Measurements from ENCODE around the gene EPHB6. TPM values are rescaled to one million over a fixed set of nuclear protein-coding genes. Genes with fewer than 3 reads are reported as not detected.
A peak's percentile ranks its signal among the peaks of the same experiment; 100 is the strongest.

EPHB6 gene
- total RNA-seq, 2 experiments from 2014 or later, result 9.0 to 10.0 TPM

- H3K36me3 Mint-ChIP-seq, result peaks cover 1% of the 10 kb centered on the region
- no peaks in the 10 kb centered on the region for H3K9me3 Mint-ChIP-seq
- peaks cover 3% of the 10 kb centered on the region for H3K4me1 Mint-ChIP-seq
- no peak for DNase-seq
- no peak overlapping the region for H3K27ac Mint-ChIP-seq
- H3K4me3 Mint-ChIP-seq, result no peak overlapping the region
- no peaks in the 10 kb centered on the region for H3K27me3 Mint-ChIP-seq
Observed at GRCh38 chr7:142866361-142867096, 11.7 kb downstream of the EPHB6 start.

- Mint-ChIP-seq H3K27me3 (no peaks in the 10 kb centered on the region), H3K36me3 (peaks cover 1% of the 10 kb centered on the region), H3K9me3 (no peaks in the 10 kb centered on the region), H3K27ac (no peak overlapping the region), H3K4me3 (no peak overlapping the region), H3K4me1 (peaks cover 3% of the 10 kb centered on the region)
- DNase-seq, result no peak
Observed at GRCh38 chr7:142867097-142867378, 12.2 kb downstream of the EPHB6 start.

GRCh38 chr7:142867398-142868187 lies 12.7 kb downstream of the EPHB6 start:
- Mint-ChIP-seq H3K4me3 (no peak overlapping the region), H3K4me1 (peaks cover 3% of the 10 kb centered on the region), H3K36me3 (peaks cover 1% of the 10 kb centered on the region), H3K27ac (no peak overlapping the region), H3K27me3 (no peaks in the 10 kb centered on the region), H3K9me3 (no peaks in the 10 kb centered on the region)
- DNase-seq, result no peak

- peak overlapping the region; percentile 58 for H3K27ac Mint-ChIP-seq
- H3K9me3 Mint-ChIP-seq, result no peaks in the 10 kb centered on the region
- H3K4me3 Mint-ChIP-seq, result no peak overlapping the region
- H3K27me3 Mint-ChIP-seq, result no peaks in the 10 kb centered on the region
- DNase-seq, result no peak
- peaks cover 3% of the 10 kb centered on the region for H3K4me1 Mint-ChIP-seq
- peaks cover 1% of the 10 kb centered on the region for H3K36me3 Mint-ChIP-seq
Observed at GRCh38 chr7:142868188-142868985, 13.5 kb downstream of the EPHB6 start.

- DNase-seq, result no peak
- no peak overlapping the region for H3K4me3 Mint-ChIP-seq
- H3K9me3 Mint-ChIP-seq, result no peaks in the 10 kb centered on the region
- peaks cover 1% of the 10 kb centered on the region for H3K36me3 Mint-ChIP-seq
- H3K27ac Mint-ChIP-seq, result peak overlapping the region; percentile 58
- peaks cover 3% of the 10 kb centered on the region for H3K4me1 Mint-ChIP-seq
- no peaks in the 10 kb centered on the region for H3K27me3 Mint-ChIP-seq
Observed at GRCh38 chr7:142868986-142869415, 14.1 kb downstream of the EPHB6 start.

DNA sequence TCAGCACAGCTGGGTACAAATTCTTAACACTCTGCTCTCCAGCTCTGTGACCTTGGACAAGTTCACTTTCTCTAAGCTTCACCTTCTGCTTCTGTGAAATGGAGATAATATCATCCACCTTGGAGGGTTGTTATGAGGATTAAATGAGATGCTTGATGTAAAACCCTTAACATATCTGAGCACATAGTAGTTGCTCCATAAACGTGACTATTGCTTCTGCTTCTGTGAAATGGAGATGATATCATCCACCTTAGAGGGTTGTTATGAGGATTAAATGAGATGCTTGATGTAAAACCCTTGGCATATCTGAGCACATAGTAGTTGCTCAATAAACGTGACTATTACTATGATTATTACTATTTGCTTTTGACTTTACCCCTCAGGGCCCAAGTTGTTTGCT lies 14.6 kb downstream of the EPHB6 start:
- Mint-ChIP-seq H3K4me3 (no peak overlapping the region), H3K4me1 (peaks cover 3% of the 10 kb centered on the region), H3K27me3 (no peaks in the 10 kb centered on the region), H3K9me3 (no peaks in the 10 kb centered on the region), H3K36me3 (peaks cover 1% of the 10 kb centered on the region), H3K27ac (no peak overlapping the region)
- DNase-seq, result no peak

GRCh38 chr7:142870147-142870559 lies 15.3 kb downstream of the EPHB6 start:
- Mint-ChIP-seq H3K27ac (no peak overlapping the region), H3K4me1 (peaks cover 3% of the 10 kb centered on the region), H3K27me3 (no peaks in the 10 kb centered on the region), H3K36me3 (peaks cover 1% of the 10 kb centered on the region), H3K4me3 (no peak overlapping the region), H3K9me3 (no peaks in the 10 kb centered on the region)
- no peak for DNase-seq

- DNase-seq, result no peak
- Mint-ChIP-seq H3K9me3 (no peaks in the 10 kb centered on the region), H3K36me3 (peaks cover 1% of the 10 kb centered on the region), H3K27ac (no peak overlapping the region), H3K4me3 (no peak overlapping the region), H3K4me1 (peaks cover 3% of the 10 kb centered on the region), H3K27me3 (no peaks in the 10 kb centered on the region)
Observed at GRCh38 chr7:142870566-142871259, 15.8 kb downstream of the EPHB6 start.

DNA sequence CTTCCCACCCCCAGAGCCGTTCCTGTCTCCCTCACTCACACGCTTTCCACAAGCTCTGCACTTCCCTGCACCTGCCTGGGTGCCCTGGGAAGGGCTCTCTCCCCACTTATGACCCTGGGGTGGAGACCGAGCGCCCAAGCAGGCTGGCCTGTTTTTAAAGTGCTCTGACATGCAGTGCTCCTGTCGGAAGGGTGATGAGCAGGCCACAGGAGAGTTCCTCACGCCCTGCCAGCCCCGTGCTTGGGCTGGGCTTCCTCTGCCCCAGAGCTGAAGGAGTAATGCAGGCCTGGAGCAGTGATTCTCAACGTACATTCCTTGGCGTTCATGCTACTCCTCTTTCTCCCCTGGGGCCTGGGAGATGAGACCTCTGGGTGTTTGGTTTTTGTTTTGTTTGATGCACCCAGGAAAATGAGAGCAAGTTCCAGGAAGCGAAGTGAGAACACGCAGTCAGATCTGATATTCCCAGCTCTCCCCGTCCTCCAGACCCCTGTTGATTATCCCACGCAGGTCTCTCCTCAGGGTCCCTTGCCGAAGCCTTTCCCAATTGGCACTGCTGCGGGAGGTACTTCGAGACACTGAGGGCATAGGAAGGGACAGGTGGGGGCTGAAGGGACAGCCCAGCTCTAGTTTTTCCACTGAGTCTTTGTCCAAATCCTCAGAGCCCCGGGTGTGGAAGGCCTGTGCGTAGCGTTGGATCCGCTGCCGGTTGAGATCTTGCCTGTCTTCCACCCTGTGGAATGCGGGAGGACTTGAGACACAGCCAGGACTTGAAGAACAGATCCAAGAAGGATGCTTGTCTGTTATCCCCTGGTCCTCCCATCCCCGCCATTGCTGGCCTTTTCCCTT lies 16.6 kb downstream of the EPHB6 start:
- no peak overlapping the region for H3K27ac Mint-ChIP-seq
- H3K27me3 Mint-ChIP-seq, result no peaks in the 10 kb centered on the region
- peaks cover 1% of the 10 kb centered on the region for H3K36me3 Mint-ChIP-seq
- no peaks in the 10 kb centered on the region for H3K4me1 Mint-ChIP-seq
- no peaks in the 10 kb centered on the region for H3K9me3 Mint-ChIP-seq
- H3K4me3 Mint-ChIP-seq, result no peak overlapping the region
- no peak for DNase-seq

DNA sequence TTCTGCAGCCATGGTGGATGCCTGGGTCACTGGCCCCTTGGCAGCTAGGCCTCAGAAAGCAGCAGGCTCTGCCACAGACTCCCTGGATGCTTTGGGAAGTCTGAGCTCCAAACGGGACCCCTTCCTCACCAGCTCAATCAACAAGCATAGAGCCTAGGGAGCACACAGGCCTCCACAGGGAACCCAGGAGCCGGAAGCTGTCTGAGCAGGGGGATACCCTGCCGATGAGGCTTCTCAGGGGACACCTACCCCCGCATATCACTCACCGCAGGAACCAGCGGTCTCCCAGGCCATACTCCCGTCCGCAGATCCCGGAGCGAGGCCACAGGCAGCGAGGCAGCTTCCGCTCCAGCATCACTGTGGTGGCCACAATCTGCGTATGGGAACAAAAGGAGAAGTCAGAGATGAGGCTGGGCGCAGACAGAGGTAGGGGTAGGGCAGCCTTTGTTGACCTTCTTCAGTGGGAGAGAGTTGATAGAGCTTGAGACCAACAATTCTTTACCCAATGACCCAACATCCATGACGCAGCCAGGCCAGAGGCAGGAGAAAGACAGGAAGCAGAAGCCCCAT lies 17.3 kb downstream of the EPHB6 start:
- Mint-ChIP-seq H3K4me1 (no peaks in the 10 kb centered on the region), H3K36me3 (peaks cover 1% of the 10 kb centered on the region), H3K27me3 (no peaks in the 10 kb centered on the region), H3K4me3 (no peak overlapping the region), H3K27ac (no peak overlapping the region), H3K9me3 (no peaks in the 10 kb centered on the region)
- DNase-seq, result no peak

DNA sequence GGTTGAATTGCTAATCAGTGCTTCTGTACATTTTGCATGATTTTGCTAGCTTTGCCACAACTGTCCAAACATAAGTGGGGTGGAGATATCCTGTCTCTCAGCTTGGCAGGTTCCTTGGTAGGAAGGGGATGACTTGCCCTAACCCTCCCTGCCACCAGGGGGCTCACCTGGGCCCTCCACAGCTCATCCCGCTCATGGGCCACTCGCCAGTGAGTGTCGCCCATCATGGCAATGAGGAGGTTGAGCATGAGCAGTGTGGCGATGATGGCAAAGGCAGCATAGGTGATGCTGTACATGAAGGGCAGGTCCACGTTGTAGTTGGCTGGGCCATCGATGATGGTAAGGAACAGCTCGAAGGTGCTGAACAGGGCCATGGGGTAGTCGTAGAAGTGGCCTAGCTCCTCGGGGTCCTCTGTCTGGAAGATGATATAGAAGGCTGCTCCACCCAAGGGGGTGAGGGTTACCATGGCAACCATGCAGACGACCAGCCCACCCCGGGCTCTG lies 18.5 kb downstream of the EPHB6 start:
- Mint-ChIP-seq H3K4me3 (no peak overlapping the region), H3K9me3 (no peaks in the 10 kb centered on the region), H3K4me1 (no peaks in the 10 kb centered on the region), H3K36me3 (peaks cover 1% of the 10 kb centered on the region), H3K27ac (no peak overlapping the region), H3K27me3 (no peaks in the 10 kb centered on the region)
- DNase-seq, result peak; percentile 44

DNA sequence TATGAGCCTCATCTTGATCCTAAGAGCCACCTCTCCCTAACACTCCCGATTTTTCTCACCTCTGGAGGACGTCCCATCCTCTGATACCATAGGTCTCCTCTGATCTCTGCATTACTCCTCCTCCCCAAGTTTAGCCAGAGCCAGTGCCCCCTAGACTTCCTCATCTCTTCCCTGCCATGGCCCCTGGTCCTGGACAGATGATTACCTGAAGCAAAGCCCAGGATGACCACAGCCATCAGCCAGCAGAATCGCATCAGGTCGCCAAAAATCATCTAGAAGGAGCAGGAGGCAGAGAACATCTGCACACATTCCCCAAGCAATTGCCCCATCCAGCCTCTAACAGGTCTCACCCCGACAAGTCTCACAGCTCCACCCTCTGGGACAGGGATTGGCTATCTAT lies 19.0 kb downstream of the EPHB6 start:
- H3K9me3 Mint-ChIP-seq, result no peaks in the 10 kb centered on the region
- DNase-seq, result no peak
- H3K27me3 Mint-ChIP-seq, result no peaks in the 10 kb centered on the region
- peaks cover 3% of the 10 kb centered on the region for H3K36me3 Mint-ChIP-seq
- no peak overlapping the region for H3K4me3 Mint-ChIP-seq
- H3K4me1 Mint-ChIP-seq, result no peaks in the 10 kb centered on the region
- H3K27ac Mint-ChIP-seq, result no peak overlapping the region

GRCh38 chr7:142874409-142874808 lies 19.5 kb downstream of the EPHB6 start:
- H3K27ac Mint-ChIP-seq, result no peak overlapping the region
- H3K4me3 Mint-ChIP-seq, result no peak overlapping the region
- no peak for DNase-seq
- peaks cover 3% of the 10 kb centered on the region for H3K36me3 Mint-ChIP-seq
- H3K27me3 Mint-ChIP-seq, result no peaks in the 10 kb centered on the region
- H3K4me1 Mint-ChIP-seq, result no peaks in the 10 kb centered on the region
- H3K9me3 Mint-ChIP-seq, result no peaks in the 10 kb centered on the region

GRCh38 chr7:142874837-142875236 lies 20.0 kb downstream of the EPHB6 start:
- no peak for DNase-seq
- peaks cover 3% of the 10 kb centered on the region for H3K36me3 Mint-ChIP-seq
- H3K27me3 Mint-ChIP-seq, result no peaks in the 10 kb centered on the region
- H3K9me3 Mint-ChIP-seq, result no peaks in the 10 kb centered on the region
- H3K4me3 Mint-ChIP-seq, result no peak overlapping the region
- H3K27ac Mint-ChIP-seq, result no peak overlapping the region
- no peaks in the 10 kb centered on the region for H3K4me1 Mint-ChIP-seq
